Pancreas (tissue), 10 donors: ENCODE results near the gene BICD1. TPM values are rescaled to one million over a fixed set of nuclear protein-coding genes. Genes with fewer than 3 reads are reported as not detected.

Source experiments
- ATAC-seq, 4 donors: fragments of 200-7000 bp; cut with Tn5 transposase; one replicate each; pipeline versions ENCODE4 v1.8.0 to v1.9.1; 2020; ENCODE audit warnings: mild to moderate bottlenecking in 4 of 4, moderate library complexity in 4 of 4
- DNase-seq, 6 donors: peaks; one replicate each; pipeline ENCODE4 v3.0.0-alpha.2; 2020
- FAIRE-seq: peaks from 2 replicates; lab custom pipeline; 2012; peaks lifted over from hg19 to GRCh38; lab: Jason Lieb, UNC
- H3K27ac ChIP-seq, 4 donors: fragments of 200-600 bp; sonication (generic); 1 replicate in 3 of 4; 2 replicates in 1 of 4; pipeline versions ENCODE4 v1.5.0 to v1.8.0; 2020
- H3K27me3 ChIP-seq, 4 donors: fragments of 200-600 bp; one replicate each; pipeline ENCODE4 v1.8.0; 2021
- H3K36me3 ChIP-seq, 3 donors: fragments of 200-600 bp; sonication (generic) in 1 of 3; one replicate each; pipeline versions ENCODE4 v1.5.0 to v1.8.0; 2020 to 2021
- H3K4me1 ChIP-seq, 3 donors: fragments of 200-600 bp; one replicate each; pipeline ENCODE4 v1.8.0; 2021
- H3K4me3 ChIP-seq, 4 donors: fragments of 200-600 bp; sonication (generic) in 2 of 4; one replicate each; pipeline versions ENCODE4 v1.5.0 to v1.8.0; 2020 to 2021
- H3K9me3 ChIP-seq, 4 donors: fragments of 200-600 bp; one replicate each; pipeline ENCODE4 v1.8.0; 2021
- WGBS, 2 donors: extraction: QIAGEN DNeasy Blood & Tissue Kit; methylation state at CpG; one replicate each; pipeline ENCODE4 v1.1.7; 2013; 5-methylcytosine and 5-hydroxymethylcytosine counted together
- intact Hi-C, 3 donors: fragments of 100-400 bp; cut with DNase I; formaldehyde crosslinking; loops; one replicate each; pipeline versions ENCODE4 v1.11.1 to v1.14.2; 2022
- polyA plus RNA-seq, 2 donors: library from polyadenylated mRNA; stranded (reverse); fragments of 200-250 nt; gene quantifications; one replicate each; pipeline ENCODE4 v1.2.3, GENCODE V29; 2013
- total RNA-seq, 6 donors: library from RNA; stranded (reverse); fragmentation: NEBNext Ultra II Directional in 4 of 6; extraction: Animal tissue kit (Norgen Biotek cat#: 25700) in 4 of 6; gene quantifications; one replicate each; pipeline versions ENCODE4 v1.2.1 to v1.2.4, GENCODE V29; 2021 to 2023
- TF ChIP-seq, protein P1 (sequence below), 4 donors: fragments of 200-600 bp; sonication (generic) in 3 of 4; IDR thresholded peaks; one replicate each; pipeline versions ENCODE4 v1.5.0 to v1.8.0; 2021; ENCODE audit warnings: antibody characterized with exemption in 4 of 4
- donor health status: healthy with polysubstance abuse.
- donor health status: DM: no; HTN: no; CAD: no; lungs with moderate emphysema.
- donor health status: DM: no; HTN: no; CAD: no.
- donor health status: control.
- donor health status: control.
- donor health status: Bipolar disorder and iron deficiency.
- donor health status: DM: yes; HTN: yes; CAD: no.
- donor health status: DM: no; HTN: no; CAD: no.
- donor health status: DM: no; HTN: no; CAD: no.
- donor health status: DM: yes; HTN: yes; CAD: no.

Gene BICD1
- total and polyA plus RNA-seq, 8 donors: 2.4 to 8.1 (median 3.4) TPM

DNA sequence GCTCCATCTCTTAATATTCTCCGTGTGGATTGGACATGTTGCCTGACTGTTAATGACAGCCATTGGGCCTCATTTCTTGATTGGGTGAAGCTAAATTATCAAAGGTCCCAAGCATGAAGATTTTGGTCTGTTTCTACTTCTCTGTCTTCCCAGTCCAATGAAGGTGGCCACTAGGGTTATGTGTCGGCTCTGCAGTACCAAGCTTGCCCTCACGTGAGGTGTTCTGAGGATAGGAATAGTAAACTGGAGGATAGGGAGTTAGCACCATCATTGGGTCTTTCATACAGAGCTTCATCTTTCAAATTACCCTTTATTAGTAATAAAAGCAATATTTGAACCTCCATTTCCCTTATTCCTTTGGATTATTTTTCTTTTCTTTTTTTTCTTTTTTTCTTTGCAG lies 21.9 kb upstream of the BICD1 start:
- DNase-seq: no peak
- WGBS, 2 donors: 80 to 88% methylated on average over 3 of the region's 3 CpGs
- H3K36me3 ChIP-seq: no peaks in the 10 kb centered on the region
- no peaks in the 10 kb centered on the region for H3K27me3 ChIP-seq
- H3K27ac ChIP-seq: no peak overlapping the region
- FAIRE-seq: no peak
- intact Hi-C loops: no loop called here
- H3K4me1 ChIP-seq: no peaks in the 10 kb centered on the region
- ATAC-seq: no peak
- no peaks in the 10 kb centered on the region for H3K9me3 ChIP-seq
- no peak overlapping the region for H3K4me3 ChIP-seq
- TF ChIP-seq, protein P1, sequence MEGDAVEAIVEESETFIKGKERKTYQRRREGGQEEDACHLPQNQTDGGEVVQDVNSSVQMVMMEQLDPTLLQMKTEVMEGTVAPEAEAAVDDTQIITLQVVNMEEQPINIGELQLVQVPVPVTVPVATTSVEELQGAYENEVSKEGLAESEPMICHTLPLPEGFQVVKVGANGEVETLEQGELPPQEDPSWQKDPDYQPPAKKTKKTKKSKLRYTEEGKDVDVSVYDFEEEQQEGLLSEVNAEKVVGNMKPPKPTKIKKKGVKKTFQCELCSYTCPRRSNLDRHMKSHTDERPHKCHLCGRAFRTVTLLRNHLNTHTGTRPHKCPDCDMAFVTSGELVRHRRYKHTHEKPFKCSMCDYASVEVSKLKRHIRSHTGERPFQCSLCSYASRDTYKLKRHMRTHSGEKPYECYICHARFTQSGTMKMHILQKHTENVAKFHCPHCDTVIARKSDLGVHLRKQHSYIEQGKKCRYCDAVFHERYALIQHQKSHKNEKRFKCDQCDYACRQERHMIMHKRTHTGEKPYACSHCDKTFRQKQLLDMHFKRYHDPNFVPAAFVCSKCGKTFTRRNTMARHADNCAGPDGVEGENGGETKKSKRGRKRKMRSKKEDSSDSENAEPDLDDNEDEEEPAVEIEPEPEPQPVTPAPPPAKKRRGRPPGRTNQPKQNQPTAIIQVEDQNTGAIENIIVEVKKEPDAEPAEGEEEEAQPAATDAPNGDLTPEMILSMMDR (IDR thresholded peaks at IDR 0.05): no peak

DNA sequence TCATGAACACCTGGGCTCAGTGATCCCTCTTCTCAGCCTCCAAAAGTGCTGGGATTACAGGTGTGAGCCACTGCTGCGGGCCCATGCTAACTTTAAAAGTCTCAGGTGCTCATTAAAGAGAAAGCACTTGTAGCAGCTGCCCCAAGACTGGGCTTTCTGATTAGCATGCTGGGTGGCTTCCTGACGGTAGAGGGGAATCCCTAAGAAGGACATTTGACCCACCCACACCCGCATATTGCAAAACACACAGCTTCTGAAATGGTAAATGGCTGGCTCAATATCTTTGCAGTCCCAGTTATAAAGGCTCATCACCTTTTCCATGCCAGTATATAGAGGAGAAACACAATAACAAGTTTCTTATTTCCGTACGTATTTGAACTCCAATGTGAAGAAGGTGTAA lies 19.3 kb upstream of the BICD1 start:
- Histone ChIP-seq H3K4me3 (no peak overlapping the region), H3K4me1 (no peaks in the 10 kb centered on the region), H3K27ac (no peak overlapping the region), H3K9me3 (no peaks in the 10 kb centered on the region), H3K36me3 (no peaks in the 10 kb centered on the region), H3K27me3 (no peaks in the 10 kb centered on the region)
- TF ChIP-seq, protein P1 (IDR thresholded peaks at IDR 0.05): no peak
- WGBS, 2 donors: 90 to 97% methylated on average over 5 of the region's 5 CpGs
- FAIRE-seq: no peak
- intact Hi-C loops: no loop called here
- ATAC-seq: no peak
- no peak for DNase-seq

DNA sequence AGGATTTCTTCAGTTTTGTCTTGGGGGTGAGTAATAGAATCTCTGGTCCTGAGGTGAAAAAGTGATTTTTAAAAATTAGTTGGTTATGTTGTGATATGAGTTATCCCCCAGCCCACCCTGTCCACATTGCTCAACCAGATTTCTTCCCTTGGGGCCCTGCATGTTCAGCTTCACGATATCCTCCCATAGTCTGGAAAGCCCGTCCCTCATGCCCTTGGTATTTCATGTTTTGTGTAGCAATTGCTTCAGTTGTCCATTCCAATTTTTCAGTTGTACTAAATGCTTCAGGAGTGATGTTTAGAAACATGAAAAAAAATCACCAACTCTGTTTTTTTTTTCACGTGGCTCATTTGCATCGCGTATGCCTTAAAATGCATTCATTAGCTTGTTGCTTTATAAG lies 17.5 kb upstream of the BICD1 start:
- 80 to 82% methylated on average over 5 of the region's 5 CpGs for WGBS, 2 donors
- FAIRE-seq (no peak), ATAC-seq (no peak), DNase-seq (no peak)
- intact Hi-C loops: no loop called here
- H3K27ac ChIP-seq: no peak overlapping the region
- no peak overlapping the region for H3K4me3 ChIP-seq
- H3K36me3 ChIP-seq: no peaks in the 10 kb centered on the region
- H3K9me3 ChIP-seq: no peaks in the 10 kb centered on the region
- TF ChIP-seq, protein P1 (IDR thresholded peaks at IDR 0.05): no peak
- H3K4me1 ChIP-seq: no peaks in the 10 kb centered on the region
- H3K27me3 ChIP-seq: no peaks in the 10 kb centered on the region

DNA sequence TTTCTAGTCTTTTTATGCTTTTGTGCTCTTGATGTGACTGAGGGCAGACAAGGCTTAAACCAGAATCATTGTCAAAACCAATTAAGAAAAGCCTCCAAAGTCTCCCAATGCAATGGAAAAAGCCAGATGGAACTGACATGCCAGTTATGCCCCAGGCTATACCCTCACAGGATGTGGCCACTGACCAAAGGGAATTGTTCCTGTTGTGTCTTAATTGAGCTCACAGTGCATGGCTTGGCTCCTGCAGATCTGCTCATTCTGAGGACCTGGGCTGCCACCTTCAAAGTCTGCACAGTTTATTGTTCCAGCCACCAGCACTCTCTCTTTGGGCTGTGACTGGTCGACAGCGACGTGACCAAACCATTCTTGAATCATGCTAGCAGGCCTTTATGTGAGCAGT lies 17.1 kb upstream of the BICD1 start:
- Histone ChIP-seq H3K27ac (no peak overlapping the region), H3K36me3 (no peaks in the 10 kb centered on the region), H3K4me1 (no peaks in the 10 kb centered on the region), H3K4me3 (no peak overlapping the region), H3K9me3 (no peaks in the 10 kb centered on the region), H3K27me3 (no peaks in the 10 kb centered on the region)
- FAIRE-seq (no peak), ATAC-seq (no peak), DNase-seq (no peak)
- TF ChIP-seq, protein P1 (IDR thresholded peaks at IDR 0.05): no peak
- WGBS, 2 donors: 71 to 79% methylated on average over 3 of the region's 3 CpGs
- intact Hi-C loops: no loop called here

DNA sequence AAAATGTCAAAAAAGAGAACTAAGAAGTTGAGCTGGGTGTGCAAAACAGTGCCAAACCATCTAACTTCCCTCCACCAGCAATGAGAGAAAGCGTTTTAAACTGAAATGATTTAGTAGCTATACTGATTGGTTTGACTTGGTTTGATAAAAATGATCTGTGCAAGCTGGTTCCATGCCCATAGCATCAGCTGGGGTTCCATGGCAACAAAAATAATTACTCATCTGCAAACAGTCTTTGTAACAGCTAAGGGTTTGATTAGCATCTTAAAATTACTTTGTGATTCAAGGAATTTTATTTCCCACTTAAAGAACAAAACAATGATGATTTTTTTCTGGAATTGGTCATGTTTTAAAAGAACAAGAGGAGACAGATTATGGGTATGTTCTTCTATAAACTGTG lies 15.0 kb upstream of the BICD1 start:
- H3K4me3 ChIP-seq: no peak overlapping the region
- TF ChIP-seq, protein P1 (IDR thresholded peaks at IDR 0.05): no peak
- no peaks in the 10 kb centered on the region for H3K4me1 ChIP-seq
- FAIRE-seq (no peak), ATAC-seq (no peak), DNase-seq (no peak)
- intact Hi-C loops: no loop called here
- H3K27me3 ChIP-seq: no peaks in the 10 kb centered on the region
- 63 to 65% methylated on average over 1 of the region's 1 CpG for WGBS, 2 donors
- no peak overlapping the region for H3K27ac ChIP-seq
- no peaks in the 10 kb centered on the region for H3K36me3 ChIP-seq
- no peaks in the 10 kb centered on the region for H3K9me3 ChIP-seq
